Middle frontal gyrus (tissue), 1 donor: ENCODE data around the gene ZNF644.

ENCODE experiments used
- DNase-seq: peaks from one replicate; pipeline ENCODE4 v3.0.0-alpha.2; 2015; ENCODE audit warnings: low spot score; ENCODE audit errors: extremely low spot score

ZNF644 gene

DNA sequence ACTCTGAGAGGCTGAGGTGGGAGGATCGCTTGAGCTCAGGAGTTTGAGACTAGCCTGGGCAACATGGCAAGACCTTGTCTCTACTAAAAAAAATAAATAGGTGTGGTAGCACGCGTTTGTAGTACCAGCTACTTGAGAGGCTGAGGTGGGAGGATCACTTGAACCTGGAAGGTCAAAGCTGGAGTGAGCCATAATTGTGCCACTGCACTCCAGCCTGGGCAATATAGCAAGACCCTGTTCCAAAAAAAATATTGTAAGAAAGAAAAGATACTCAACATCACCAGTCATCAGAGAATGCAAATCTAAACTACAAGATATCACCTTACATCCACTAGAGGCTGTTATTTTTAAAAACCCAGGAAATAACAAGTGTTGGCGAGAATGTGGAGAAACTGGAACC is 32.5 kb downstream of the ZNF644 start:
- no peak for DNase-seq

- DNase-seq, result no peak
Measured at GRCh38 chr1:90987841-90988240, 34.0 kb downstream of the ZNF644 start.

GRCh38 chr1:90986953-90987352 is 34.9 kb downstream of the ZNF644 start:
- no peak for DNase-seq

DNA sequence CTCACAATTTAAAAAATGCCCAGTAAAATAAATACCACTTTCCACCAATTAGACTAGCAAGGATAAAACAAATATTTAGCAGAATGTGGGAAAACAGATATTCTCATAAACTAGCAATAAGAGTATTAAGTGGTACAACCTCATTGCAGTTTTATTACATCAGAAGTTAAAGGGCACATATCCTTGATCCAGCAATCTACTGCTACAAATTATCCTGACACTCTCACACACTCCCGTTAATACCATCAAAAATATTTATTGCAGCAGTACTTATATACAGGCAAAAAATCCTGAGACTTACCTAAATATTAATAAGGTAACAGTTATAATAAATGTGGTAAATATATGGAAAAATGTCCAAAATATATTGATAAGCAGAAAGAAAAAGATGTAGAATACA is 44.3 kb downstream of the ZNF644 start:
- no peak for DNase-seq

DNA sequence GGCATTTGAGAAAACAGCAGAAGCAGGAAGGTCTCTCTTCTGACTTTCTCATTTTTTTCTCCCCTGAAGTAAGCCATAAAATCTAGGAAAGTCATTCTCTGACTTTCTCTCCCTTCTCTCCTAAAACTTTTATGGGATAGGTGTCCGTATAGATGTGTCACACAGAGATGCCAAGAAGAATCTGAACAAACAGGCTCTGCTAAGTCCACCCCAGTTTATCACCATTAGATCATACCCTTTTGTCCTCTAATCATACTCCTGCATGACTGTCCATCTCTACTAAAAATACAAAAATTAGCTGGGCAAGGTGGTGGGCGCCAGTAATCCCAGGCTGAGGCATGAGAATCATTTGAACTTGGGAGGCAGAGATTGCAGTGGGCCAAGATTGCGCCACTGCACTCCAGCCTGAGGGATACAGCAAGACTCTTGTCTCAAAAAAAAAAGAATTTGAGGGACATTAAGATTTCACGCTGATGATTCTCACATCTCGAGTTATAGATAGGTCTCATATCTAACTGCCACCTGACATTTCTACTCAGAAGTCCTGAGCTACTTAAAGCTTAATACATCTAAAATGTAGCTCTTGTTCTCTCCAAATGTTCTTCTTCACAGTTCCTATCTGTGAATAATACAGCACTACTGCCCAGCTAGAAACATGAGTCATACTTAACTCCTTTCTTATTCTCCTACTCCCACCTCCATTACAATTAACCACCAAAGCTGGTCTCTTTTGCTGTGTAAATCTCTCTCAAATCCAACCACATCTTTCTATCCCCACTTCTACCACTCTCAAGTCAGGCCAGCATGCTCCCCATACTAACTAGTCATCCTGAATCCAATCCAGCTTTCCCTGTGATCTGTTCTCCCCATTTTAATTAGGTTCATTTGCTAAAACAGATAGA is 47.7 kb downstream of the ZNF644 start:
- no peak for DNase-seq

- no peak for DNase-seq
Measured at GRCh38 chr1:90970208-90970607, 51.6 kb downstream of the ZNF644 start.

- DNase-seq, result no peak
Measured at GRCh38 chr1:90969241-90969640, 52.6 kb downstream of the ZNF644 start.

GRCh38 chr1:90964444-90965035 is 57.3 kb downstream of the ZNF644 start:
- DNase-seq, result no peak

DNA sequence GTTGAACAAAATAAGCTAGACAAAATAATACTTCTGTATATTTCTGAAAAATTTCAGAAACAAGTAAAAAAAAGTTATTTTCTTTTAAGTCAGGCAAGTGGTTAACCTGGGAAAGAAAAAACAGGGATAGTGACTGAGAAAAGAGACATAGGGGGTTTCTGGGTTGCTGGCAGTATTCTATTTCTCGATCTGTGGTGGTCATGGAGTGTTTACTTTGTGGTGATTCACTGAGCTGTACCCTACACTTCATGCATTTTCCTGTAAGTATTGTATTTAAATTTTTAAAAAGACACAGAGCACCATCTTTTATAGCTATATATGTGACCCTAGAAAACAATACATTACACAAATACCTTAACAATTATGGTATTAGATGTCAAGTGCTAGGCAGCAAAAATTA is 58.2 kb downstream of the ZNF644 start:
- no peak for DNase-seq

DNA sequence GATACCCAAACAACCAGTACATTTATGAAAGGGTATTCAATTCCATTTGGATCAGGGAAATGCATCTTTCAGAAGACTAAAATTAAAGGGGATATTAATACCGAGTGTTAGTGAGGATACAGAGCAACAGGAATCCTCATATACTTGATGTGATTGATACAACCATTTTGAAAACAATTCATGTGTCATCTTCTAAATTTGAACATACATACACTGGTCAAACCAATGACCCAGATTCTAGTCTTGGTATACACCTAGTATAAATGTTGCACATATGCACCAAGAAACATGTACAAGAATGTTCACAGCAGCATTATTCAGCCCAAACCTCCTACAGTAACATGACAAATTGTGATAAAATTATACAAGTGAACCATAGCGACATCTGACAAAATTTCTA is 58.6 kb downstream of the ZNF644 start:
- DNase-seq, result no peak

GRCh38 chr1:90959352-90960206 is 62.3 kb downstream of the ZNF644 start:
- DNase-seq, result no peak

DNA sequence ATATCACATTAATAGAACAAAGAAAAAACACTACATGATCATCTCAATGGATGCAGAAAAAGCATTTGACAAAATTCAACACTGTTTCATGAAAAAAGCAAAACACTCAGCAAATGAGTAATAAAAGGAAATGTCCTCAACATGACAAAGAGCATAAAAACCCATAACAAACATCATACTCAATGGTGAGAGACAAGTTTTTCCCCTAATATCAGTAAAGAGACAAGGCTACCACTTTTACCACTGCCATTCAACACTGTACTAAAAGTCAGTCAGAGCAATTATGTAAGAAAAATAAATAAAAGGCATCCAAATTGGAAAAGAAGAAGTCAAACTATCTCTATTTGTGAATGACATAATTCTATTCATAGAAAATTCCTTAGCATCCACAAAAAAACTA is 64.3 kb downstream of the ZNF644 start:
- no peak for DNase-seq

DNA sequence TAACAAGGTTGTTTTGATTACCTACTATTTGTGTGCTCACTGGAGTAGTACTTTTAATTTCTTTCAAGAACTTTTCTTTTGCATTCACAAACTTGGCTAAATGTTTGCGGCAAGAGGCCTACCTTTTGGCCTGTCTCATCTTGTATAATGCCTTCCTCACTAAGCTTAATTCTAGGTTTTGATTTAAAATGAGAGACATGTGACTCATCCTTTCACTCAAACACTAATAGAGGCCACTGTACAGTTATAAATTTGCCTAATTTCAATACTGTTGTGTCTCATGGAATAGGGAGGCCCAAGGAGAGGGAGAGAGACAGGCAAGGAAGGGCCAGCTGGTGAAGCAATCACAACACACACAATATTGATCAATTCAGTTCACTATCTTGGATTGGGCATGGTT is 66.1 kb downstream of the ZNF644 start:
- no peak for DNase-seq

DNA sequence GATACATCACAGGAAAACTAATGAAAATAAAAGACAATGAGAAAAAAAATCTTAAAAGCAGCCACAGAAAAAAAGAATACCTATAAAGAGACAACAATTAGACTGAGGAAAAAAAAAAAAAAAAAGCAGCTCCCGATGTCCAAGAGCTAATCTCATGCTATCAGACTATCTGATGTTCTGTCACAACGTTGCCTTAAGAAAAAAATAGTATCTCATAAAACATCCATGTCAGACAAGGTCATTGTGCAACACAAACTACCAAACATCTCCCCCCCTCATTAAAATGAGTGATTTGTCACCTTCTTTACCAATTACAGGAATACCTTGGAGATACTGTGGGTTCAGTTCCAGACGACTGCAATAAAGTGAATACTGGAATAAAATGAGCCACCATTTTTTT is 68.9 kb downstream of the ZNF644 start:
- no peak for DNase-seq

DNA sequence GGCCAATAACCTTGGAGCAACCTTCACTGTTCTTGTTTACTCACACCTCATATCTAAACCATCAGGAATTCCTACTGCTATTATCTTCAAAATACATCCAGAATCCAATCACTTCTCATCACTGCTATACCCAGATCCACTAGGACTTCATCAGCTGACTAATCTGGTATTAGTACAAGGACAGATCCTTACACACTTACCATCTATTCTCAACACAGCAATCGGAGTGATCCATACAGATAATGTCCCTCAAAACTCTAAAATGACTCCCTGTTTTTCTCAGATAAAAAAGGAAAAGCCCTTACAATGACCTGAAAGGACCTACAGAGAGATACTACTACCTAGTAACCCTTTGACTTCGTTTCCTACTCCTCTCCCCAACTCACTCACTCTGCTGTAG is 70.8 kb downstream of the ZNF644 start:
- no peak for DNase-seq

GRCh38 chr1:90948301-90948700 is 73.5 kb downstream of the ZNF644 start:
- DNase-seq, result no peak

DNA sequence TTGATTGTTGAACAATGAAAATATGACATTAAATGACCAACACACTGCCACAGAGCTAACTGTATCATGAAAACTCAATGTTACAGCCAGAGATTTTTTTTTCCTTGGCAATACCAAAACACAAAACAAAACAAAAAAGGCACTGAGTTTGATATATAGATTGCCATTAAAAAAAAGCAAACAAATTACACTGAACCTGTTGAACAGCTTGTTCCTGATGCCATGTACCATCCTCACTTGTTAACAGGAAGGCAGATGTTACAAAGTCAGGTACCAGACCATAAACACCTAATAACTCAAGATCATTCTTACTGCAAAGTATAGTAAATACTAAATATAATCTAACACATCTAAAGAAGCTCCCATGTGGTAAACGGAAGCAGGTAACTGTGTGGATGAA is 75.2 kb downstream of the ZNF644 start:
- DNase-seq, result no peak

DNA sequence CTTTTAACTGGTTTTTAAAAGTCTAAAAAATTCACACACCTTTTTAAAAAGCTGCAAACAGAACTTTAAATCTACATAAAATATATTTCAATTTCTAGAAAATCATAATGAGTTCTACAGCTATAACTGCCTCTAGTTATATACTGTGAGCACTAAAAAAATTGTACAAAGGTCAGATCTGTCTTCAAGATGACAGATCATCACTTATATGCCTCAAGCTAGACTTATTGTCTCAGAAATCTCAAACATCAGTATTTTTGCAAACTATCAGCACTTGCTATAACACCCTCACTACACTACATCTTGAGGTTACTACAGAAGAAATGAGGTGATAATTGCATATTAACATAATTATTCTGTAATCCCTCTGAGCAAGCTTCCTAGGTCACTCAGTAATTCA is 76.5 kb downstream of the ZNF644 start:
- DNase-seq, result no peak

DNA sequence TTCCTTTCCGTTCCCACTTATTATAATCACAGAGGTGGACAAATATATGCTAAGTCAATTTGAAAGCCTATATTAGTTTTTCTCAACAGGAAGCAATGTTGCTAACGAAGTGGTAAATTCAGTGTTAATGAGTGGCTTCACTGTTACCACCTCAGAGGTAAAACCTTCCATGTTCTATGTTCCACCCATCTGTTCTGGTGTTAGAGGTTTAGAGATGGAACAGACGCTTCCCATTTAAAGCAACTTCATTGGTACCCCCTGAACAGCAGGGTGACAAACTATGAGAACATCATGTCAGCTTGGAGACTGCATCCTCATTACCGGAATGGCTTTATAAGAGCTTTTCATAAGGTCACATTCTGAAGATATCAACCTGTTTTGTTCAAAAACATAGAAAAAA is 77.9 kb downstream of the ZNF644 start:
- no peak for DNase-seq

DNA sequence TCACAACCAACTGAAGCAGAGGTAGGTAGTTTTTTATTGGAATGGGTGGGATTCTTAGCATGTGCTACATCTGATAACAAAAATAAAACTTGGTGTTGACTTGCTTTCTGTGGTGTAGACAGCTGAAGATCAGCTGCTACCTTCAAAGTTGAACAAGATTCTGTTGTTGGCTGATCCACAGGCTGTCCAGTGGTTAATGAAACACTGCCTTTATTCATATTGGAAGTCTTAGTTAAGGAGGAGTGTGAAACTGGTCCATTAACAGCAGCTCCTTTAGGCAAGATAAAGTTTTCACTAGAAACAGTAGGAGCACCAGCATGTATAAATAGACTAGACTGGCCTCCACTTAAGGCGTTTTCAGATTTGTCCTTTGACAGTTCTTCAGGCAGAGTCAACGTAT is 81.1 kb downstream of the ZNF644 start:
- DNase-seq, result no peak

DNA sequence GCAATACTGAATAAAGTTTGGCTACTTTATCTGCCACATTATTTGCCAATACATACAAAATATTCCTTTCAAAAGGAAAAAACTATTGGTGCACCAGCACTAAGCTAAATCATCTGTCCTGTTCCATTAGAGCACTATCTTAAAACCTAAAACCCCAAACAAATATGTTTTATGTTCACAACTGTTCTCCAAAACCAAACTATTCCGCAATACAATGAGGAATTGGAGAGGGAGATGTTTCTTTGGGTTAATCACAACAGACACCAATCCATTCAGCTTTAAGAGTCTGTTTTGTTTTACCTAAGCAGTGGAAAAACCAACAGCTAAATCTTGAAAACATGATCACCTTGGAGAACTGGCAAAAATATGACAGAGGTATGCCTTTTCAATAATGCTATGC is 85.1 kb downstream of the ZNF644 start:
- no peak for DNase-seq

- no peak for DNase-seq
Measured at GRCh38 chr1:90936061-90936460, 85.8 kb downstream of the ZNF644 start.
